CD4-positive, alpha-beta T cell treated with Interleukin-15 for 1 hour (primary cell): ENCODE results near the gene ARHGEF16.

Experiments used
- DNase-seq: peaks from one replicate; pipeline ENCODE4 v3.0.0-alpha.2; 2020

ARHGEF16 gene

GRCh38 chr1:3457910-3458883 is 3.7 kb downstream of the ARHGEF16 start:
- no peak for DNase-seq

- no peak for DNase-seq
These were observed 4.8 kb downstream of the ARHGEF16 start for GRCh38 chr1:3459051-3459908.

- DNase-seq, result no peak
These were observed 5.6 kb downstream of the ARHGEF16 start for GRCh38 chr1:3459940-3460671.

GRCh38 chr1:3460672-3461131 is 6.2 kb downstream of the ARHGEF16 start:
- DNase-seq, result no peak

GRCh38 chr1:3461238-3461933 is 6.9 kb downstream of the ARHGEF16 start:
- no peak for DNase-seq

- DNase-seq, result no peak
These were observed 7.4 kb downstream of the ARHGEF16 start for GRCh38 chr1:3461934-3462275.

- DNase-seq, result no peak
These were observed 8.0 kb downstream of the ARHGEF16 start for GRCh38 chr1:3462356-3463012.

- no peak for DNase-seq
These were observed 8.5 kb downstream of the ARHGEF16 start for GRCh38 chr1:3463013-3463385.

GRCh38 chr1:3463408-3463863 is 9.0 kb downstream of the ARHGEF16 start:
- DNase-seq, result no peak

GRCh38 chr1:3463891-3464648 is 9.6 kb downstream of the ARHGEF16 start:
- DNase-seq, result no peak

- DNase-seq, result no peak
These were observed 10.2 kb downstream of the ARHGEF16 start for GRCh38 chr1:3464649-3465025.

GRCh38 chr1:3465091-3465934 is 10.8 kb downstream of the ARHGEF16 start:
- no peak for DNase-seq

- no peak for DNase-seq
These were observed 11.5 kb downstream of the ARHGEF16 start for GRCh38 chr1:3465935-3466321.

- DNase-seq, result no peak
These were observed 12.1 kb downstream of the ARHGEF16 start for GRCh38 chr1:3466366-3467075.

GRCh38 chr1:3467096-3468036 is 12.9 kb downstream of the ARHGEF16 start:
- no peak for DNase-seq

- no peak for DNase-seq
These were observed 14.0 kb downstream of the ARHGEF16 start for GRCh38 chr1:3468236-3469103.
